Loucy (cell line): ENCODE data around the gene IFNL1.

ENCODE experiments used
- CTCF ChIP-seq: fragments of 200-600 bp; sonication (generic); conservative IDR thresholded peaks from 2 replicates; pipeline ENCODE4 v1.5.1; 2014; ENCODE audit warnings: mild to moderate bottlenecking, antibody characterized with exemption, low read length
- EZH2phosphoT487 ChIP-seq: fragments of 200-600 bp; IDR thresholded peaks from 2 replicates; pipeline ENCODE4 v1.6.1; 2018; ENCODE audit warnings: antibody characterized with exemption, mild to moderate bottlenecking, moderate library complexity, borderline replicate concordance

DNA sequence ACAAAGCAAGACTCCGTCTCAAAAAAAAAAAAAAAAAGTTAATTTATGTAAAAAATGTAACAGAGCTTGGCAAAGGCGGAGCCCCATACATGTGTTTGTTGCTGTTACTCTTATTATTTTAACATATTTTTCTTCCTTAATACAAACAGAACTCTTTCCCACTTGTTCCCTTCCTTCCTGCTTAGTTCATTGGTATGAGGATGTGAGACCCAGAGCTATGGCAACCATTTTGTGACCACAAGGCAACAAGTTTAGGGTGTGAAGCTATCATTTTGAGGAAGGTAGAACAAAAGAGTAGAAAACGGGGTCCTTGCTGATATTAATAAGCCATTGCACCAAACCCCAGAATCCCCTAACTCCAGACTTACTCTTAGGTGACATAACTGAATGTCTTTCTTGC is 5.4 kb downstream of the IFNL1 start:
- TF ChIP-seq CTCF (no peak), EZH2phosphoT487 (no peak)
